Epidermal melanocyte (primary cell): ENCODE data around the gene CEP55.

Experiments
- DNase-seq: peaks from one replicate; pipeline ENCODE4 v3.0.0; 2011; ENCODE audit warnings: low spot score; ENCODE audit not compliant: insufficient read length

The CEP55 gene

DNA sequence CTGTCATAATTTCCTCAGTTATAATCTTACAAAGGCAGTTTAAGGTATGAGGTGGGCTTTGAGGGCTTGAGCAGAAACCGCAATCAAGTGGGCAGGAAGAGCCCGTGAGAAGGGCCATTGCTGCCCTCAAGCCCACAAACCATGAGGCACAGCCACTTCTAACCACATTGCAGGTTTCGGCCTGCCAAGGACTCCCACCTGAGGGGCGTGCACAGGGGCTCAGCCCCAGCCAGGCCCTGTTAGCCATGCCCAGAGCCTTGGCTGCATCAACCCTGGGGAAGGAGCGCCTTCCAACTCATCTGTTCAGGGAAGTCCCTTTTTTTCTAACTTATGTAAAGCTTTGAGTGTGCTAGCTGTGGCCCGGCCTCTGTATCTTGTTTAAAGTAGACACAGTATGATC is 64.1 kb downstream of the CEP55 start:
- DNase-seq, result no peak

DNA sequence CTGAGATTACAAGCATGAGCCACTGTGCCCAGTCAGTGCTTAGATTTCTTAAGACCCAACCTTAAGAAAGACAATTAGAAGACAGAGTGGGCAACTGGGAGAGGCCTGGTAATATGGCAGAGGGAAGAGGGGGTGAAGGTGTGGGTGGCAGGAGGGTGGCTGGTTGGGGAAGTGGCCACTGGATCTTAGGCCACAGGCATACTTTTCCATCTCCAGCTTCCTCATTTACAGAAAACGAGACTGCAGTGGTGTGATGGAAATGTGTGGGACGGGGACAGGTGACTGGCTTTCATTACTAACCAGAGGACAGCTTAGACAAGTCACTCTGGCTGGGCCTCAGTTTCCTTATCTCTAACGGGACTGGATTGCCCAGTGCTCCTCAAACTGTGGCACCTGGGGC is 69.0 kb downstream of the CEP55 start:
- no peak for DNase-seq

DNA sequence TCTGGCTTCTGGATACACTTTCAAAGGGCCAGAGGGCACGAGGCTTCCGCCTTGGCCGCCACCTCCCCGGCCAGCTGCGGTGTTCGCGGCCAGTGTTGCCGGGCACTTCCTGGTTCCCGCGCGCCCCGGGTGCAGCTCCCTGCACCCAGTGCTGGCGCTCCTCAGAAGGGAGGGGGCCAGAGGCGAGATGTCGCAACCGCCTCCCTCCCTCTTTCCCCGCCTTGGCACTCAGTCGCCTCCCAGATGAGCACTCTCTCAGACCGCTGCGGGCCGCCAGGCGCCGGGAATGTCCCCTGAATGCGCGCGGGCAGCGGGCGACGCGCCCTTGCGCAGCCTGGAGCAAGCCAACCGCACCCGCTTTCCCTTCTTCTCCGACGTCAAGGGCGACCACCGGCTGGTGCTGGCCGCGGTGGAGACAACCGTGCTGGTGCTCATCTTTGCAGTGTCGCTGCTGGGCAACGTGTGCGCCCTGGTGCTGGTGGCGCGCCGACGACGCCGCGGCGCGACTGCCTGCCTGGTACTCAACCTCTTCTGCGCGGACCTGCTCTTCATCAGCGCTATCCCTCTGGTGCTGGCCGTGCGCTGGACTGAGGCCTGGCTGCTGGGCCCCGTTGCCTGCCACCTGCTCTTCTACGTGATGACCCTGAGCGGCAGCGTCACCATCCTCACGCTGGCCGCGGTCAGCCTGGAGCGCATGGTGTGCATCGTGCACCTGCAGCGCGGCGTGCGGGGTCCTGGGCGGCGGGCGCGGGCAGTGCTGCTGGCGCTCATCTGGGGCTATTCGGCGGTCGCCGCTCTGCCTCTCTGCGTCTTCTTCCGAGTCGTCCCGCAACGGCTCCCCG is 70.2 kb downstream of the CEP55 start, which contains the start of gene FFAR4:
FFAR4 (plus strand) TSS at position 231 of the 842 bp plus-strand sequence; CDS start at position 287, 56 bp downstream.
- DNase-seq, result no peak

- no peak for DNase-seq
Measured at GRCh38 chr10:93567277-93568104, 71.1 kb downstream of the CEP55 start.

DNA sequence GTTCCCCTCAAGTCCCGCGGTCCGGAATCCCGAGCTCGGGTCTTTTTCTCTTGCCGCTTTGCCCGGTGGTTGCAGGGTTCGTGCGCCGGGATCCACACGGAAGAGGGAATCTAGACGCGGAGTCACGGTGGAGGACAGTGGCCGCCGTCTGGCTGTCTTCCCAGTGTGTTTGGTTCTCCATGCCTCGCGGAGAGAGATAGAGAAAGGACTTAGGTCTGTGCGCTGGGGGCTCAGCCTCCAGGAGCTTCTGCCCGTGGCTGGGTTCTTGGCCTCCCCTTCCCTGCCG is 71.6 kb downstream of the CEP55 start:
- DNase-seq, result no peak

GRCh38 chr10:93570383-93570782 is 74.0 kb downstream of the CEP55 start:
- no peak for DNase-seq

DNA sequence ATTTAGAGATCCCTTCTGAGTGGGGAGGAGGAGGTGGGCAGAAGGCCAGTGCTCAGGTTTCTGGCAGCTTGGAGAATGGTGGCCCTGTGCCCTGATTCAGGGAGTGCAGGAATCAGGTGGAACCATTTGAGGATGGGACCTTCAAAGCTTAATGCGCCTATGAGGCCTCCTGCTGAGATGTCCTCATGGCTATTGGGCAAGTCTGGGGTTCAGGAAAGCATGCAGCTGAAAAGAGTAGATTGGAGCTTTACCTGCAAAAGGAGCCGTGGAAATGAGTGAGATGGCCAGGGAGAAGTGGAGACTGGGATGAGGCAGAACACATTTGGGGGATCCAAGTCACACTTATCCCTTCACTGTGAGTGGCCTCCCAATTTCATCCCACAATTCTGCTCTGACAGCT is 76.2 kb downstream of the CEP55 start:
- DNase-seq, result no peak

- no peak for DNase-seq
Measured at GRCh38 chr10:93573051-93573909, 76.9 kb downstream of the CEP55 start.

DNA sequence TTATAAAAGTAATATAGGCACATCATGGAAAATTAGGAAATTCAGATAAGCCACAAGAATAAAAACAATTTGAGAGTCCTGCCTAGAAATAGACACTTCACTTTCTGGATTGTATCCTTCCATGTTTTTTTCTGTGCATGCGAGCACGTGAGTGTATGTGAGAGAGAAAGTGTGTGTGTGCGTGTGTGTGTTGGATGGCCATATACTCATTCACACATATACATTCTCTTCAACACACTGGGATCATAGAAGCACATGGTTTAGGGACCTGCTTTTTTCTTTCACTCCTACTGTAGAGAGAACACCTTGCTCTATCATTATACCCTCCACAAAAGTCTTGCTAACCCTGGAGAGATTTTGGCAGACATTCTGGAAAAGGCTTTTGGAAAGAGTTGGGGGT is 77.5 kb downstream of the CEP55 start:
- DNase-seq, result no peak

DNA sequence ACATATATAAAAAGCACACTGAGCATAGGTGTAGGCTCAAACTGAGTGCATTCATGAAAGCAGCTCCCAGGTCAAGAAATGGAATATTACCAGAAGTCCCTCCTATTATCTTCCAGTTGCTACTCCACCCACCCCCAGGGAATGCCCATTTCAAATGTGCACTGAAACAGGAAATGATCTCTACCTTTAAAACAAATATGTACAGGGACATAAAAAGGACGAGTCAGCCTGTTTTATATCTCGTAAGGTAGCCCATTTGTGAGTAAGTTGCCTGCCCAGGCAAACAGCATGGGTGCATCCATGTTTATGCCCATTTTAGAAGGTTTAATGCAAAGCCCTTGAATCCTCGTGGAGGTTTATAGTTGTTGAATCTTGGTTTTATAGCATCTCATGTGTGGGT is 80.5 kb downstream of the CEP55 start:
- no peak for DNase-seq

DNA sequence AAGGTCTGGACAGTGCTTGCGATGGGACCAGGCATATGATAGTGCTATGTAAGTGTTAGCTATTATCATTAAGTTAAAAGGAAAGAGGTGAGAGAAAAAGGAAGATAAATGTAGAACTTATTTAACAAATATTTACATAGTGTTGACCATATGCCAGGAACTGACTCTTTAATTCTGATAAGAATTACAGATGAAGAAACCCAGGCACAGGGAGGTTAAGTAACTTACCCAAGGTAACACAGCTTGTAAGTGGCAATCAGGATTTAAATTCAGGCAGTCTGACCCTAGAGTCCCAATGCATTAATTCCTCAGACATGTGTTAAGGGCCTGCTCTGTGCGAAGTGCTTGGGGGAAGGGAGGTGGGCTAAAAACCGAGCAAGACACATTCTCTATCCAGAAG is 81.2 kb downstream of the CEP55 start:
- DNase-seq, result no peak
